OCI-LY7 (cell line): ENCODE measurements around the gene SLC35A4. TPM values are rescaled to one million over a fixed set of nuclear protein-coding genes. Genes with fewer than 3 reads are reported as not detected.

Experiments used
- BruUV-seq: library from RNA; stranded (reverse); fragments of 400-500 nt; replicated peaks from 2 replicates; lab custom pipeline; 2021; lab: Mats Ljungman, UMichigan
- CTCF ChIA-PET: fragments of 300-600 bp; sonication (Branson Sonifier 250); formaldehyde crosslinking; loops from one replicate; lab custom pipeline; 2022; ENCODE audit warnings: antibody characterized with exemption; ENCODE audit not compliant: unreplicated experiment; lab: Charles Lee
- POLR2A ChIA-PET: fragments of 300-600 bp; sonication (Branson Sonifier 250); formaldehyde crosslinking; loops from one replicate; lab custom pipeline; 2022; ENCODE audit warnings: antibody characterized with exemption; lab: Charles Lee
- DNase-seq: peaks from one replicate; pipeline ENCODE4 v3.0.0-alpha.2; 2015; ENCODE audit warnings: low spot score
- H2AFZ ChIP-seq: fragments of 200-600 bp; sonication (generic), shearing (Covaris generic); 2 replicates; pipeline ENCODE4 v1.6.1; 2014; ENCODE audit warnings: mild to moderate bottlenecking, antibody characterized with exemption, low read length, moderate library complexity
- H3K27ac ChIP-seq: fragments of 200-600 bp; sonication (generic); 2 replicates; pipeline ENCODE4 v1.5.1; 2014; ENCODE audit warnings: mixed run types, low read depth, mild to moderate bottlenecking, moderate library complexity, low read length, inconsistent platforms; ENCODE audit not compliant: poor library complexity, severe bottlenecking
- H3K36me3 ChIP-seq: fragments of 200-600 bp; sonication (generic); 2 replicates; pipeline ENCODE4 v1.6.1; 2014; ENCODE audit warnings: mild to moderate bottlenecking, antibody characterized with exemption, low read length, moderate library complexity, mixed read lengths; ENCODE audit not compliant: insufficient read depth
- H3K4me1 ChIP-seq: fragments of 200-600 bp; sonication (generic); 2 replicates; pipeline ENCODE4 v1.5.1; 2014; ENCODE audit warnings: mild to moderate bottlenecking, low read length; ENCODE audit not compliant: insufficient read depth, poor library complexity, severe bottlenecking
- H3K4me2 ChIP-seq: fragments of 200-600 bp; sonication (generic); 2 replicates; pipeline ENCODE4 v1.6.1; 2014; ENCODE audit warnings: mild to moderate bottlenecking, low read length
- H3K4me3 ChIP-seq: fragments of 200-600 bp; sonication (generic); 2 replicates; pipeline ENCODE4 v1.5.1; 2014; ENCODE audit warnings: mild to moderate bottlenecking, low read depth, low read length; ENCODE audit not compliant: poor library complexity, severe bottlenecking
- H3K79me2 ChIP-seq: fragments of 200-600 bp; sonication (generic); 2 replicates; pipeline ENCODE4 v1.6.1; 2016; ENCODE audit warnings: low read depth, mild to moderate bottlenecking, low read length, moderate library complexity, mixed read lengths; ENCODE audit not compliant: insufficient read depth
- H3K9me2 ChIP-seq: fragments of 200-600 bp; sonication (generic); 2 replicates; pipeline ENCODE4 v1.6.1; 2016; ENCODE audit warnings: mild to moderate bottlenecking, low read length, mixed read lengths; ENCODE audit not compliant: insufficient read depth
- H3K9me3 ChIP-seq: fragments of 200-600 bp; sonication (generic); 2 replicates; pipeline ENCODE4 v1.6.1; 2014; ENCODE audit warnings: mild to moderate bottlenecking, mixed run types, low read length, mixed read lengths
- H4K20me1 ChIP-seq: fragments of 200-600 bp; sonication (generic); 2 replicates; pipeline ENCODE4 v1.6.1; 2014; ENCODE audit warnings: mild to moderate bottlenecking, antibody characterized with exemption, low read length, moderate library complexity, mixed read lengths; ENCODE audit not compliant: insufficient read depth
- CTCF ChIP-seq: fragments of 200-600 bp; sonication (generic); conservative IDR thresholded peaks from 2 replicates; pipeline ENCODE4 v1.5.1; 2014; ENCODE audit warnings: mild to moderate bottlenecking, antibody characterized with exemption, low read length, moderate library complexity, mixed read lengths
- EZH2phosphoT487 ChIP-seq: fragments of 200-600 bp; sonication (generic); IDR thresholded peaks from 2 replicates; pipeline ENCODE4 v1.6.1; 2018; ENCODE audit warnings: low read depth, borderline replicate concordance, mild to moderate bottlenecking, mixed run types, antibody characterized with exemption, low read length, moderate library complexity, mixed read lengths
- intact Hi-C: fragments of 100-400 bp; cut with micrococcal nuclease; formaldehyde crosslinking; loops from one replicate; pipeline ENCODE4 v1.10.0; 2022; ENCODE audit not compliant: unreplicated experiment
- total RNA-seq, 2 experiments: library from RNA; depleted of rRNA in 1 of 2; stranded (reverse); fragments of >200 nt in 1 of 2; shearing (Covaris generic) in 1 of 2; gene quantifications; 2 replicates each; pipeline ENCODE4 v1.2.3, GENCODE V29; 2014 to 2022

Gene SLC35A4
- total RNA-seq, 2 experiments from 2014 or later = 29.1 to 48.7 TPM

GRCh38 chr5:140555747-140556312 is 8.8 kb upstream of the SLC35A4 start:
- H3K36me3 ChIP-seq = peaks cover 32% of the 10 kb centered on the region
- peaks cover 23% of the 10 kb centered on the region for H3K4me1 ChIP-seq
- no peaks in the 10 kb centered on the region for H3K9me3 ChIP-seq
- no peaks in the 10 kb centered on the region for H4K20me1 ChIP-seq
- H3K27ac ChIP-seq = peak overlapping the region; percentile 46
- DNase-seq = peak; percentile 7
- intact Hi-C loops = loop anchor here (2.0 to 10.0 kb wide), 4 partner anchors 83 to 311 kb away; partner anchors contain the start of genes ANKHD1, SLC4A9 and TMCO6
- H2AFZ ChIP-seq = no peak overlapping the region
- peak overlapping the region; percentile 91 for H3K4me2 ChIP-seq
- POLR2A ChIA-PET = interaction anchor here (0.7 to 1.1 kb wide), 3 partner anchors 10 to 135 kb away, joined by 3 to 6 read pairs (median 3); partner anchors contain the start of genes HARS1 and HARS2
- TF ChIP-seq CTCF (no peak), EZH2phosphoT487 (no peak)
- CTCF ChIA-PET = no interaction called here
- BruUV-seq = no TSS peak
- peaks cover 18% of the 10 kb centered on the region; the same call in 1 of the 2 replicates for H3K79me2 ChIP-seq
- peak overlapping the region; percentile 82 for H3K4me3 ChIP-seq
- H3K9me2 ChIP-seq = no peaks in the 10 kb centered on the region

- peaks cover 23% of the 10 kb centered on the region for H3K4me1 ChIP-seq
- no peaks in the 10 kb centered on the region for H3K9me3 ChIP-seq
- TF ChIP-seq CTCF (no peak), EZH2phosphoT487 (no peak)
- H3K4me2 ChIP-seq = peak overlapping the region; percentile 91
- H3K36me3 ChIP-seq = peaks cover 26% of the 10 kb centered on the region
- peak overlapping the region; percentile 63; the same call in 1 of the 2 replicates for H2AFZ ChIP-seq
- intact Hi-C loops = loop anchor here (2.0 to 10.0 kb wide), 4 partner anchors 82 to 312 kb away; partner anchors contain the start of genes ANKHD1, SLC4A9 and TMCO6
- DNase-seq = peak; percentile 45
- H4K20me1 ChIP-seq = no peaks in the 10 kb centered on the region
- H3K79me2 ChIP-seq = peaks cover 18% of the 10 kb centered on the region; the same call in 1 of the 2 replicates
- H3K27ac ChIP-seq = peak overlapping the region; percentile 46
- TSS peak; percentile 81 for BruUV-seq
- H3K9me2 ChIP-seq = no peaks in the 10 kb centered on the region
- ChIA-PET CTCF (no interaction called here), POLR2A (interaction anchor here (0.7 to 1.4 kb wide), 4 partner anchors 9 to 134 kb away, joined by 3 to 6 read pairs (median 4); partner anchors contain the start of genes HARS1 and HARS2)
- peak overlapping the region; percentile 82 for H3K4me3 ChIP-seq
These were observed 8.2 kb upstream of the SLC35A4 start for GRCh38 chr5:140556438-140556837.
